NCI-H2171 treated with DMSO at 0.1 percent for 48 hours (cell line): ENCODE measurements around the gene CD164L2.
"Not testable (repeated sequence)": the region's sequence is repeated elsewhere in the genome, so short reads cannot be mapped to it uniquely, and the experiment has no call there.

Experiments
- DNase-seq: peaks from one replicate; lab custom pipeline; 2025; lab: John Stamatoyannopoulos, UW

CD164L2 gene

DNA sequence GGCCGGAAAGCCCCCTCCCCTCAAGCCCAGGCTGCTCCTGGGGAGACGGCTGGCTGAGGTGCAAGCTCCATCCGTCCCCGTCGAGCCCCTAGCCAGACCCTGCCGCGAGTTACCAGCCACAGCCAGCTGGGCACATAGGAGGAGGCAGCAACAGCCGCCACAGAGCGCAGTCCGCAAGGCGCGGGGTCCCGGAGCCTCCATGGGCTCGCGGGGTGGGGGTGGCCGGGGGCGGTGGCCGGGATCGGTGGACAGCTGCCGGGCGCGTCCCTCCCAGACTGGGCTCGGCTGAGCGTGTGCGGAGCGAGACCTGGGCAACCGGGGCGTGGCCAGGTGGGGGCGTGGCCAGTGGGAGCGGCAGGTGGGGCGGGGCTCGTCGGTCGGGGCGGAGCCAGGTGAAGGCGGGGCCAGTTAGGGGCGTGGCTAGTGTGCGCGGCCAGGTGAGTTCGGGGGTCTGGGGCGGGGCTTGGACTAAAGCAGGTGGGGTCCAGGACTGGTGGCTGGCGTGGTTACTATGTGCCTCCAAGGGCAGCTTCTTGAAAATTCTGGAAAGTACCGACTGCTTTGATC, at the start of gene CD164L2:
Gene CD164L2, minus strand, starts transcription at position 295 of the 567 bp plus-strand sequence. Its CDS starts 94 bp downstream, at position 201.
- DNase-seq: peak; percentile 30

DNA sequence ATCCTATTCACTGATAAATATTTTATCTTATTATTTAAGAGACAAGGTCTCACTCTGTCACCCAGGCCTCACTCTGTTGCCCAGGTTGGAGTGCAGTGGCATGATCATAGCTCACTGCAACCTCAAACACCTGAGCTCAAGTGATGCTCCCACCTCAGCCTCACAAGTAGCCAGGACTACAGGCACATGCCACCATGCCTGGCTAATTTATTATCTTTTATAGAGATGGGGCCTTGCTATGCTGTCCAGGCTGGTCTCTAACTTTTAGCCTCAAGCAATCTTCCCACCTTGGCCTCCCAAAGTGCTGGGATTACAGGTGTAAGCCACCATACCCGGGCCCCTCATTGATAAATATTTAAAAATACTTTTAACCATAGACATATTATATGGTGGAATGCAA, 49.6 kb upstream of the CD164L2 start:
- DNase-seq: not testable (repeated sequence)

GRCh38 chr1:27431601-27431940, 48.4 kb upstream of the CD164L2 start:
- no peak for DNase-seq

DNA sequence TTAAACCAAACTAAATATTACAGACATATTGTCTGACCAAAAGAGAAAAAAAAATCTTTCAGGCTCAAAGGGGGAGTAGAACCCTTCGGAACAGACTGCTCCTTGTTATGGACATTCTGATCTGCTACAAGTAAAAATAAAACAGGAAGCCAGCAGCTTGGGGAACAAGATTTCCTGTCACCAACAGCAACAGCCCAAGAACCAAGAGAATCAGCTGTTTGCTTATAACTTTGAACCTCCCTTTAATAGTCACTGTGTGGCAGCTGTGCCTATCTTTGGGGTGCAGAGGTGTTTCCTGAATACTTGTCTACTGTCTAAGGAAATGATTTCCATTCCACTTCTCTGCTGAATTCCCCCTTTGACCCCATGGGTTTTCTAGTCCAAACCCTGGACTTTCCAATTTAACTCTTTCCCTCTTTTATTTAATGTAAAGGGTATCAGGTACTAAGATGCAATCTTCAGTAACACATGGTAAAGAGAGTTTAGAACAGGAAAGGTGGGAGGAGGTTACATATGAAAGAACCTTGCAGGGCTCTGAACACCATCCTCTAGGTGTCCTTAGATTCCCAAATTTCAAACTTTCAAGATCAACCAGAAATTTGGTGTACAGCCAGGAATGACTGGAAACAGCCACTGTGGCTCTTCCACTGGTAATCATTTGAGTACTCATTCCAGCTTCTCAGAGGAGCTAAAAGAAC, 47.9 kb upstream of the CD164L2 start:
- no peak for DNase-seq

GRCh38 chr1:27429029-27429425, 45.9 kb upstream of the CD164L2 start:
- DNase-seq: no peak

- DNase-seq: peak; percentile 91
Measured at GRCh38 chr1:27428316-27429028, 45.3 kb upstream of the CD164L2 start.

DNA sequence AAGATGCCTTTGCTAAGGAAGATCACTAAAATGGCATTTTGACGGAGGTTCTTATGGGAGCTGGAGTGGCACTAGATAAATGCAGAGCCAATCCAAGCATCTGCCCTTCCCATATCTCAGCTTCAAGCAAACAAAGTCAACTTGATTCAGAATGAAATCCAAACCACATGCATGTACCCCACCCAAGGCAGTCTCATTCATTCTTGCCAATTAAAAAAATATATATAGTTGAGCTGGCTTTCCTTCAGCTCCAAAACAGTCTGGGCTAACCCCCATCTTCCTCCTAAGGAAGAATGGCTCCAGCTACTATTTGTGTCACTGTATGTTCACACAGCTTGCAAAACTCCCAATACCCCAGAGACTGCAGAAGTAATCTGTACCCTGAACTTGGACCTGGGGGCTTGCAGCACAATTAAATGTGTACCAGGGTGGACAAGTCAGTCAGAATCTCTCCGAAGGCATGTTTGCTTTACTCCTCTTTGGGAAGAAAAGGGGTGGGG, 44.7 kb upstream of the CD164L2 start:
- peak; percentile 66 for DNase-seq

DNA sequence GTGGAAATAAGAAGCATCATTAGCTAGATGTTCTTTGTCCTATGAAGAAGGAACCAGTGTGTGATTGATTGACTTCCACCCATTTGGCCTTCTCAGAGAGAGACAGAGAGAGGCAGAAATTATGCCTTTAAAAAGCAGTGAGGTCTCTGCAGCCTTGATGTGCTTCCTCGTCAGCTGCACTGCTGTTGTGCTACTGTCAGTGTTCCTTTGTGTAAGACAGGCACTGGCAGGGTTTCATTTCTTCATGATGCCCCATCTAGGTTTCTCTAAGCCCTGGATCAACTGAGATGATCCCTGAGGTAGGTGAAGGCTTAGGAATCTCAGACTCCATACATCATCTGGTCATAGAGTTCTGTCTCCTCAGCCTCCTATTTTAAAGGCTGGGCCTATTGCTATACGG, 44.2 kb upstream of the CD164L2 start:
- DNase-seq: no peak

- DNase-seq: no peak
Measured at GRCh38 chr1:27423709-27424108, 40.6 kb upstream of the CD164L2 start.

DNA sequence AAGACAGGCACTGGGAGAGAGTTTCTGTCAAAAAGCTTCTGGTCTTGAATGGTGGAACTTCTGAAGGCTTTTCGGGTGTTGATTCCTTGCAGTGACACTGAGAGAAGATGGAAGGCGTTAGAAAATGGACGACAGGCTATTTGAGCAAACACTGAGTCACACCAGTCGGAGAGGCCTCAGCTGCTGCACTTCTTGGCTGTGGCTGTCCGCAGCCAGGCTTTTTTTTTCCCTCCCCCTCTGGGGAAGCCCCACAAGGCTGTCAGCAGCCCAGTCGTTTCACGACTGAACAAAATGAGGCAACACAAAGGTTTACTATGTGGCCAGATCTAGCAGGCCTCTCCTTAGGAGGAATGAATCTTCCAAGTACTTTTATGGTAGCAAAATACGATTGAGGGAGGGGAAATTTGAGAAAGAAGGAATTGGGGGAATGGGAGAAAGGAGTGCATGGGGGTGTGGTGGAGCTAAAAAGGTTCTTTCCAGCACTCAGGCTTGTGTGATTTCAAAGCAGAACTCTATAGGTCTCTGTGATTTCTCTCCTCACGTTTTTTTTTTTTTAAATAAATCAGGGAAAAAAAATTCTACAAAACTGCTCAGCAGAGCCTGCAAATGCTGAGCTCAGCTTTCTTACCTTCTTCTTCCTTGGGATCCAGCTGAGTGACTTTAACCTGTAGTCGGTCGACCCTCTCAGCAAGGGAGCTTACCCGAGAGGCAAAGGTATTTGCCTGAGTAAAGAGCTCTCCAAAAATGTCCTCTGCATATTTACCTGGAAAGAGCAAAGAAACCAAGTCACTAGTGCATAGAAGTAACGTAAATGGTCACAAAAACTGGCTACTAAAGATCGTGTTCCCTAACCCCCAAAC, 35.4 kb upstream of the CD164L2 start:
- DNase-seq: no peak

GRCh38 chr1:27417713-27418112, 34.6 kb upstream of the CD164L2 start:
- no peak for DNase-seq

GRCh38 chr1:27416387-27417111, 33.4 kb upstream of the CD164L2 start:
- peak; percentile 57 for DNase-seq

DNA sequence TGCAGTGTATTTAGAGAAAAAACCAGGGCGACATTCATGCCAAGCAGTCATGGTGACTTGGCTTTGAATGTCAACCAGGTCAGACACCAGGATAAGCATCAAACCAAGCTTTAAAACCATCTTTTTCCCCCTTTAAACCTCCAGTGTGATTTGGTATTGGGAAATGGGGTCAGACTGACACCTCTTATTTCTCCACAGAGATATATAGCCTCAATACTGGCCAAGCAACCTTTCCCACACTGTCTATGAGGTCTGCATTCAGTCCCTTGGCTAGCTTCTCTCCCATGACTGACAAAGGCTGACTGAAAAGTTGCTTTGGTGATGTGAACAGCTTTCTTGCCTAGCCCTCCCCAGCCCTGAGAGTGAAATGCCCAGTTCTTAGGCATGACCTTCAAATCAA, 31.0 kb upstream of the CD164L2 start:
- DNase-seq: no peak

DNA sequence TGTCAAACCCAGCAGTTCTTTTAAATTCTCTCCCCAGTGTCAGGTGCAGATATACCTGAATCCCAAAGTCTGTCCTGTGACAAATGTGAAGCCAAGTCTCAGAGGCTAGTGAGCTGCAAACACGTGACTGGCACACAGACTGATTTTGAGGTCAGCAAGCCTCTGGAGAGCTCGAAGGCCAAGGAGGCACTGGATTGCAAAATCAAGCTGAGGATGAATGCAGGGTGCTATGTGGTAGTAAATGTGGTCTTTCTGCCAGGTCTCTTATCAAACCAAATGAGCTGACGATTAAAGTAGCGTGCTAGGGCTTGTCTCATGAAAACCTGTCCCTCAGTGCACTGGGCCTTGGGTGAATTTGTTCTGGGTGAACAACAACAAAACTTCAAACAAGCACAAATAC, 29.9 kb upstream of the CD164L2 start:
- no peak for DNase-seq

GRCh38 chr1:27412502-27412901, 29.4 kb upstream of the CD164L2 start:
- no peak for DNase-seq

DNA sequence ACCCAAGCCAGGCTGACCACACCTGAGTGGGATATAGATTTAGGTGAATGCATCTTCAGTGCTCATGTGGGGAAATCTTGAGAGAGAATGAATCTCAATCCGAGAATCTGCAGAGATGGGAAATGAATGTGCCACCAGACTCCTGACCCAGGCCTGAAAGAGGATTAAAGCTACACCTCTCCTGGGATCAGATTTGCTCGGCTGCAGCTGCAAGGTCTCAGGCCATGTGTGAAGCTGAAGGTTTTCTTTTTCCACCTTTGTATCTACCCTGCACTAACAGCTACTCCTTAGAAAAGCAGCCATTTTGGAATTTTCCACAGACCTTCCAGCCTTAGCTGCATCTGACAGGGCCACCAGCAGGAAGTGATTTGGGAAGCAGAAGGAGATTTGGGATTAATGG, 27.6 kb upstream of the CD164L2 start:
- DNase-seq: no peak

- no peak for DNase-seq
Measured at GRCh38 chr1:27409669-27410068, 26.5 kb upstream of the CD164L2 start.

DNA sequence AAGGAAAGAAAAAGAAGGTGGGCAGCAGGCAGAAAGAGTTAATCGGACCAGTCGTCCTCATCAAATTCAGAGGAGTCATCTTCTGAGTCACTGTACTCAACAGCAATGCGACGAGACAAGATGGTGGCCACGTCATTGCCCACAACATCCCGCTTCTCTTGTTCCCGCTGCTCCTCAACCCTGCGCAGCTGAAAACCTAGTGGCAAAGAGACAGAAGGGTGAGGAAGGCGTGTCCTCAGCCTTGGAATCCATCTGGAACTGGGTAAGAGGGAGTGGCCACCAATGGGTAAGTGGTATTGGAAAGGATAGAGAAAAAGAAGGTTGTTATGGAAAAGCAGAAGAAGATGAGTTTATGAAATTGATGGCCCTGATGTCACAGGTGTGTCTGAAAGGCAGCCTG, 25.0 kb upstream of the CD164L2 start:
- DNase-seq: no peak

- DNase-seq: not testable (repeated sequence)
Measured at GRCh38 chr1:27406791-27407190, 23.7 kb upstream of the CD164L2 start.

DNA sequence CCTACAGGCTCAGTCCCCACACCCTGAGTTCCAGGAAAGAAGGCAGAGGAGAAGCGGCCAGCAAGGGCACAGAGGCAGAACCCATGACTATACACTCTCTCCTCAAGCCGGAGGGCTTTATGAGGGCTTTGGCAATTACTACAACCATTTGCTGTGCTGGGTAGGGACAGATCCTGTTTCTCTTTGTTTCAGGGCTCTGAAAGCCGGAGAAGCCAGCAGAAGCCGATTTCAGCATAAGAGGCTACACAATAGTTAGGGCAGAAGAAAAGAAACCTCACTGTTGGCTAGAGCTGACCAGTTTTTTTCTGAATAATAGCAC, 23.2 kb upstream of the CD164L2 start:
- DNase-seq: no peak

DNA sequence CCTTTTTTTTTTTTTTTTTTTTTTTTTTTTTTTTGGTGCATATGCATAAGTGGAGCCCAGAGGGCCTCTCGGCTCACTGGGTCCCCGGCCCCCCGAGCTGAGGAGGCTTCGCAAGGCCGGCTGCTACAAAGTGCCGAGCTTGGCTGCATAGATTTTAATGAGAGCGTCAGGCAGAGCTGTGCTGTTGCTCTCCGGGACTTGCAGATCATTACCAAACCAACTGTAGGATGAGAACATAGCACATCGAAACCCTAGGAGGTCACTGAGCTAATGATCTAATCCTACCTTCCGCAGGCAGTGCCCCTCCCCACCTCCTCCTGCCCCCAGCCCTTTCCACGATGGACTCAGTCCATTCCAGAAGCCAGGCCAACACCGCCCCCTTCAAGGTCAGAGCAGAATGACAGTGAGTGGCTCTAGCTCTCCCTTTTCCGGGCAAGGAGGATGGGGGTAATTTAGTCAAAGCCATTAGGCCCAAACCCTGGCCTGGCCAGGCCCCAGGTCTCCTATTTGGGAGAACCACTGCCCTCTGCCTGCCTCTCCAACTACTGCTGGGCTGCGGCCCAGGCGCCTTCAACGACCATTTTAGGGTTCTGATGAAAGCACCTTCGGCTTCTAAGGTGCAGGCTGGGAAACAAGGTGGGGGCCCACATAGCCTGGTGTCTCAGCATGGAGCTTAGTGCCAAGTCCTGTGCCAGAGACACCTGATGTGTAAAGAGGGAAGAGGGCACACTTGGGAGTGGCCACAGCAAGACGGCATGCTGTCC, 22.6 kb upstream of the CD164L2 start:
- not testable (repeated sequence) for DNase-seq
